K562 (cell line): Measurements from ENCODE around the gene WFDC2. TPM values are rescaled to one million over a fixed set of nuclear protein-coding genes. Genes with fewer than 3 reads are reported as not detected.

Experiments
- ARID1B ChIP-seq: fragments of 450-650 bp; IDR thresholded peaks from 2 replicates; pipeline ENCODE4 v1.6.1; 2016; ENCODE audit warnings: antibody characterized with exemption, mild to moderate bottlenecking, inconsistent platforms
- CSDE1 ChIP-seq, 2 experiments: fragments of 450-650 bp; IDR thresholded peaks; 2 replicates each; pipeline ENCODE4 v1.6.1; 2016; ENCODE audit warnings: mild to moderate bottlenecking in 1 of 2
- ELK1 ChIP-seq: sonication (generic); formaldehyde crosslinking; IDR thresholded peaks from 2 replicates; pipeline ENCODE4 v1.8.1; 2022; ENCODE audit warnings: missing genetic modification reagents
- SMC3 ChIP-seq: conservative IDR thresholded peaks from 2 replicates; pipeline ENCODE4 v1.6.1; 2011; ENCODE audit warnings: low read depth, low read length, improper control_type of control experiment; ENCODE audit not compliant: insufficient read depth
- TAF9B ChIP-seq: fragments of 450-650 bp; IDR thresholded peaks from 2 replicates; pipeline ENCODE4 v1.6.1; 2018; ENCODE audit warnings: mild to moderate bottlenecking; ENCODE audit not compliant: partially characterized antibody
- TEAD4 ChIP-seq, 2 experiments: sonication (generic) in 1 of 2; formaldehyde crosslinking in 1 of 2; IDR thresholded peaks; 2 replicates each; pipeline versions ENCODE4 v1.6.1 to v1.8.0; 2012 to 2022; ENCODE audit warnings: borderline replicate concordance in 1 of 2, inconsistent platforms in 1 of 2, low read length in 1 of 2, mild to moderate bottlenecking in 1 of 2, missing genetic modification reagents in 1 of 2
- ZC3H11A ChIP-seq: IDR thresholded peaks from 2 replicates; pipeline ENCODE4 v1.6.1; 2012; ENCODE audit warnings: low read depth, low read length, improper control_type of control experiment
- ZHX1 ChIP-seq: fragments of 150-350 bp; conservative IDR thresholded peaks from 2 replicates; pipeline ENCODE4 v1.6.1; 2014; ENCODE audit warnings: low read length
- ZNF263 ChIP-seq: sonication (generic); formaldehyde crosslinking; IDR thresholded peaks from 2 replicates; pipeline ENCODE4 v1.8.0; 2022; ENCODE audit warnings: mild to moderate bottlenecking, missing genetic modification reagents, borderline replicate concordance
- ZNF384 ChIP-seq: IDR thresholded peaks from 2 replicates; pipeline ENCODE4 v1.6.1; 2012; ENCODE audit warnings: low read depth, low read length, improper control_type of control experiment
- ZNF511 ChIP-seq: sonication (generic); formaldehyde crosslinking; IDR thresholded peaks from 2 replicates; pipeline ENCODE4 v1.8.0; 2022; ENCODE audit warnings: mild to moderate bottlenecking, missing genetic modification reagents
- ZNF609 ChIP-seq: sonication (generic); formaldehyde crosslinking; IDR thresholded peaks from 2 replicates; pipeline ENCODE4 v1.8.1; 2023; ENCODE audit warnings: missing genetic modification reagents, mild to moderate bottlenecking, borderline replicate concordance
- ZNF644 ChIP-seq: fragments of 200-800 bp; sonication (Bioruptor generic); IDR thresholded peaks from 2 replicates; pipeline ENCODE4 v1.6.1; 2016; ENCODE audit warnings: low read depth, missing genetic modification characterization, missing compliant biosample characterization
- polyA plus RNA-seq, 8 experiments: library from polyadenylated mRNA; depleted of rRNA in 4 of 8; stranded (reverse) in 5 of 8; unstranded in 3 of 8; fragments of >200 nt; fragmentation: Nextera tagmentation in 2 of 8; fragmentation: Illumina TruSeq in 1 of 8; extraction: Ambion mirVana in 2 of 8; extraction: Trizol in 1 of 8; gene quantifications; 2 replicates each; pipeline versions ENCODE4 v1.2.1 to v1.2.3, GENCODE V29; 2011 to 2014; ENCODE audit warnings: inconsistent platforms in 1 of 8, missing spikeins in 1 of 8
- total RNA-seq, 7 experiments: library from RNA; depleted of rRNA in 6 of 7; stranded (reverse); fragments of >200 nt in 6 of 7; fragmentation: Illumina TruSeq in 2 of 7; extraction: Trizol in 2 of 7; gene quantifications; 2 replicates each; pipeline versions ENCODE4 v1.2.1 to v1.2.3, GENCODE V29; 2011 to 2021; ENCODE audit warnings: low replicate concordance in 1 of 7

The WFDC2 gene
- total and polyA plus RNA-seq, 9 of the 15 experiments (the other 6 are each of a cell fraction or from before 2014, with no cell fraction given): not detected

- 0 out of 2 replicates have a peak, but pooled peaks have one; percentile 10 for TF ChIP-seq SMC3
- no peak for TF ChIP-seq ZHX1
- no peak for TF ChIP-seq ZNF511 (CRISPR knock-in tag)
- TF ChIP-seq TEAD4 (IDR thresholded peaks at IDR 0.05; ENCODE audit: low read length): peak; percentile 40; the same call in 1 of the 2 replicates
- TF ChIP-seq TEAD4 (CRISPR knock-in tag; IDR thresholded peaks at IDR 0.05; ENCODE audit: borderline replicate concordance): no peak
- no peak for TF ChIP-seq ZNF609 (CRISPR knock-in tag)
- peak; percentile 69 for TF ChIP-seq ARID1B
- TF ChIP-seq ELK1: no peak
- no peak for TF ChIP-seq ZNF644
- peak; percentile 57 for TF ChIP-seq TAF9B
- no peak for TF ChIP-seq ZC3H11A
- TF ChIP-seq ZNF384: no peak
- TF ChIP-seq CSDE1 (IDR thresholded peaks at IDR 0.05): no peak
- no peak for TF ChIP-seq ZNF263 (CRISPR knock-in tag)
Observed at GRCh38 chr20:45427236-45428149, 42.1 kb upstream of the WFDC2 start (continued).
